ENCODE results near the gene FSTL4.

DNA sequence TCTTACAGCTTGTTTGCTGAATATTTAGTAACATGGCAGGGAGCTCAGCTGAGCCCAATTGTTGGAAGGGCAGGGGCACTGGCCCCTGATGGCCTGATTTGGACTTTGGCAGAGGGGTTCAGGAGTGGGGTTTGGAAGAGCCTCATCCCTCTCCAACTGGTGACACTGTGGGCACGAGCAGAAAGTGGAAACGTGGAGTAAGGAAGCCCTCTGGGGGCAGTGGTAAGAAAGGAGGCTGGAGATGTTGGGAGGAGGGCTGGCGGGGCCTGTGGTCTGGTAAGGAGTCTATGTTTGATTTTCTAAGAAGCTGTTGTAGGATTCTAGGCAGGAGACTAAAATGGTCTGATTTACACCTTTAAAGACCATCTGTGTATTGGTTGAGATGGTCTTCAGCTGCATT lies 351.6 kb downstream of the FSTL4 start:
- TF ChIP-seq, protein P1, sequence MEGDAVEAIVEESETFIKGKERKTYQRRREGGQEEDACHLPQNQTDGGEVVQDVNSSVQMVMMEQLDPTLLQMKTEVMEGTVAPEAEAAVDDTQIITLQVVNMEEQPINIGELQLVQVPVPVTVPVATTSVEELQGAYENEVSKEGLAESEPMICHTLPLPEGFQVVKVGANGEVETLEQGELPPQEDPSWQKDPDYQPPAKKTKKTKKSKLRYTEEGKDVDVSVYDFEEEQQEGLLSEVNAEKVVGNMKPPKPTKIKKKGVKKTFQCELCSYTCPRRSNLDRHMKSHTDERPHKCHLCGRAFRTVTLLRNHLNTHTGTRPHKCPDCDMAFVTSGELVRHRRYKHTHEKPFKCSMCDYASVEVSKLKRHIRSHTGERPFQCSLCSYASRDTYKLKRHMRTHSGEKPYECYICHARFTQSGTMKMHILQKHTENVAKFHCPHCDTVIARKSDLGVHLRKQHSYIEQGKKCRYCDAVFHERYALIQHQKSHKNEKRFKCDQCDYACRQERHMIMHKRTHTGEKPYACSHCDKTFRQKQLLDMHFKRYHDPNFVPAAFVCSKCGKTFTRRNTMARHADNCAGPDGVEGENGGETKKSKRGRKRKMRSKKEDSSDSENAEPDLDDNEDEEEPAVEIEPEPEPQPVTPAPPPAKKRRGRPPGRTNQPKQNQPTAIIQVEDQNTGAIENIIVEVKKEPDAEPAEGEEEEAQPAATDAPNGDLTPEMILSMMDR (conservative IDR thresholded peaks at IDR 0.05; ENCODE audit: low read depth in 2 of 2), result peak in 1 of 2 experiments; percentile 46; a peak in 2 of 4 replicates
- TF ChIP-seq, protein P2, sequence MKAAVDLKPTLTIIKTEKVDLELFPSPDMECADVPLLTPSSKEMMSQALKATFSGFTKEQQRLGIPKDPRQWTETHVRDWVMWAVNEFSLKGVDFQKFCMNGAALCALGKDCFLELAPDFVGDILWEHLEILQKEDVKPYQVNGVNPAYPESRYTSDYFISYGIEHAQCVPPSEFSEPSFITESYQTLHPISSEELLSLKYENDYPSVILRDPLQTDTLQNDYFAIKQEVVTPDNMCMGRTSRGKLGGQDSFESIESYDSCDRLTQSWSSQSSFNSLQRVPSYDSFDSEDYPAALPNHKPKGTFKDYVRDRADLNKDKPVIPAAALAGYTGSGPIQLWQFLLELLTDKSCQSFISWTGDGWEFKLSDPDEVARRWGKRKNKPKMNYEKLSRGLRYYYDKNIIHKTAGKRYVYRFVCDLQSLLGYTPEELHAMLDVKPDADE (IDR thresholded peaks at IDR 0.05), result no peak
- TF ChIP-seq POLR2AphosphoS5 (IDR thresholded peaks at IDR 0.05; ENCODE audit: low read depth), result no peak
